ENCODE measurements around the gene NLRP9.

The NLRP9 gene

DNA sequence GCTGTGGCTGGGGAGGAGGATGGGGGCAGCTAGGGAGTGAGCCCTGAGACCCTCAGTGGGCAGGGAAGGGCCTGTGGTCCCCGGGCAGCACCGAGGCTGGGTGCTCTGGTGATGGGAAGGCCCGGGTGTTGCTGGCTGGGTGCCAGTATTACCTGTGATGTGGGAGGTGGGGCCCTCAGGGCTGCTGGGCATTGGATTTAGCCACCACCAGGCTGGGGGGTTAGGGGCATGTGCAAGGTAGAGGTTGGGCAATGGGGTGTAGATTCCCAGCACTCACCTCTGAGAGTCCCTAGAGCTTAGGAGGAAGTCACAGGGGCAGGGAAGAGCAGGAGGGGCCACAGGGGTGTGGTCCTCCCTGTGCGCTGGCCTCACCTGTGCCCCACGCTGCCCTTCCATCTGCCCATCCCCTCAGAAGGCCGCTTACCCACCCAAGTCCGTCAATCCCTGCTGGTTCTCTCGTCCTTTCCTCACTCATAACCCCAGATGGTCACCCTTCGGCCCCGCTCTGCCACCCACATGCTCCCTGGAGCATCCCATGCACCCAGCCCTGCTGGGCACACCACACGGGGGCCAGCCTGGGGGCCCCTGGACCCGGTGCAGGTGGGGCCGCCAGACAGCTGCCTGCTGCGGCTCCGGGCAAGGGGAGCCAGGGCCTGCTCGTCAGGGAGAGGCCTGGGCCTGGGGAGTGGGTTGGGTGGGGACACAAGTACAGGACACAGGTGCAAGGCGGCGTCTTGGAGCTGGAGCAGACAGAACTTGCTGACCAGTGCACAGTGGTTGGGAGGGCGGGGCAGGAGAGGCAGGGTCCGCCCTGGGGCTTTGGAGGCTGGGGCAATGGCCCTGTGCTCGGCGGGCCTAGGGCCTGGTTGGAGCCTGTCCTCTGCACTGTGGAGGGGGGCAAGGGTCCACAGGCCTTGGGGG lies 50.7 kb downstream of the NLRP9 start:
- DNase-seq (ENCODE audit: low spot score): no peak

- DNase-seq (ENCODE audit: low spot score): no peak
Observed at GRCh38 chr19:55686311-55687050, 51.7 kb downstream of the NLRP9 start.

DNA sequence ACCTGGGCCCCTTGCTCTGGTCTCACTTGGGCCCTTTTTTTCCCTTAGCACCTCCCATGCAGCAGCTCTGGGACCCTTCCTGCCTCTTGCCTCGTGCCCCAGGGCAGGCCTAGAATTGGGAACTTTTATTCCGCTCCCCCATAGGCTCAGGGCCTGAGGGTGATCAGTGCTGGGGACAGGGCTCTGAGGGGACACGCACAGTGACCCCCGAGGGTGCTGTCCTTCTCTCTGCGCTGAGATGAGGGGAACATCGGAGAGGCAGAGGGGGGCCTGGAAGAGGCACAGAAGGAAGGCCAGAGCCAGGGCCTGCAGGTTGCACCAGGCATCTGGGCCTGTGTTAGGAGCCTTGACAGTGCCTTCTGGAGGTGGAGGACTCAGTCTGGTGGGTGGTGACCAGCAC lies 52.4 kb downstream of the NLRP9 start:
- DNase-seq (ENCODE audit: low spot score): no peak

DNA sequence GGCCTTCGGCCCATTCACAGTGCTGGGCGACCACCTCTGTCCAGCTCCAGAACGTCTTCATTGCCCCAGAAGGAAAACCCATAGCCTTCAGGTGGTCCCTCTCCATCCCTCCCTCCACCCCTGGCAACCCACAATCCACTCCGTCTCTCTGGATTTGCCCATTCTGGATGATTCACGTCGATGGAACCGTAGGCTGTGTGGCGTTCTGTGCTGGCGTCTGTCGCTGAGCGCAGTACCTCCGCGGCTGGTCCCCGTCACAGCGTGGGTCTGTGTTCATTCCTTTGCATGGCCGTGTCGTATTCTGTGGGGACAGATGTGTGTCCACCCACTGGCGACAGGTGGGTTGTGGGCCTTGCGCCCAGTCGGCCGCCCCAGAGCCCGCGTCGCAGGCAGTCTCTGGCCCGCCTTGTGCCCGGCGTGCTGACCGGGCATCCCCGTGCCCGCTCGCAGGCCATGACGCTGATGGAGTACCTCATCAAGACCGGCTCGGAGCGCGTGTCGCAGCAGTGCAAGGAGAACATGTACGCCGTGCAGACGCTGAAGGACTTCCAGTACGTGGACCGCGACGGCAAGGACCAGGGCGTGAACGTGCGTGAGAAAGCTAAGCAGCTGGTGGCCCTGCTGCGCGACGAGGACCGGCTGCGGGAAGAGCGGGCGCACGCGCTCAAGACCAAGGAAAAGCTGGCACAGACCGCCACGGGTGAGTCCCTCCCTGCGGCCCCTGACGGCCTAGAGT lies 53.1 kb downstream of the NLRP9 start:
- no peak for DNase-seq (ENCODE audit: low spot score)

DNA sequence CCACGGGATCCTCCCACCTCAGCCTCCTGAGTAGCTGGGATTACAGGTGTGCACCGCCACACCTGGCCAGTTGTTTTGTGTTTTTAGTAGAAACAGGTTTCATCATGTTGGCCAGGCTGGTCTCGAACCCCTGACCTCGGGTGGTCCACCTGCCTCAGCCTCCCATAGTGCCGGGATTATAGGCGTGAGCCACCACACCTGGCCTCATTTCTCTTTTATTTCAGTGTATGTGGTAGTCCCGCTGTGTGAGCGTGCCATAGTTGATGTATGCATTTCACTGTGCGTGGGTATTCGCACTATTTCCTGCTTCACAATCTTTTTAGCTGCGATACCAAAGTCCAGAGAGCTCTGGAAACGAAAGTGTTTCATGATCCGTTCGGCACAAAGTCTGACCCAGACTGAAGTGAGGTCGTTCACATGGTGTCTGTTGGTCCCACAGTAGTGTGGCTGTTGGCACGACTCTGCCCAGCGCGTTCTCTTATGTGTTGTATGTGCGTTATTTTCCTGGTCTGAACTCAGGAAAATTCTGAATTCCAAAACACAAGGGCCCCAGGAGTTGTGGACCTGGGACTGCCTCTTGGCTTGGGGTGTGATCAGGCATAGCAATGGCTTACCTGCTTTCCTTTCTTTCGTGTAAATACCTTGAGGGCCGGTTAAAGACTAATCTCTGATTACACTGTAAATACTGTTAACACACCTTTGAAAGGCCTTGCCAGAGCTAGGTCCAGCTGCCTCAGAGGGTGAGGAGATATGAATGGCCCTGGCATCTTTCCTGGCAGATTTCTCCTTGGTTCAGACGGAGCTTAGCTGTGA lies 54.5 kb downstream of the NLRP9 start:
- DNase-seq (ENCODE audit: low spot score): no peak

GRCh38 chr19:55681131-55682092 lies 56.8 kb downstream of the NLRP9 start:
- DNase-seq (ENCODE audit: low spot score): no peak

DNA sequence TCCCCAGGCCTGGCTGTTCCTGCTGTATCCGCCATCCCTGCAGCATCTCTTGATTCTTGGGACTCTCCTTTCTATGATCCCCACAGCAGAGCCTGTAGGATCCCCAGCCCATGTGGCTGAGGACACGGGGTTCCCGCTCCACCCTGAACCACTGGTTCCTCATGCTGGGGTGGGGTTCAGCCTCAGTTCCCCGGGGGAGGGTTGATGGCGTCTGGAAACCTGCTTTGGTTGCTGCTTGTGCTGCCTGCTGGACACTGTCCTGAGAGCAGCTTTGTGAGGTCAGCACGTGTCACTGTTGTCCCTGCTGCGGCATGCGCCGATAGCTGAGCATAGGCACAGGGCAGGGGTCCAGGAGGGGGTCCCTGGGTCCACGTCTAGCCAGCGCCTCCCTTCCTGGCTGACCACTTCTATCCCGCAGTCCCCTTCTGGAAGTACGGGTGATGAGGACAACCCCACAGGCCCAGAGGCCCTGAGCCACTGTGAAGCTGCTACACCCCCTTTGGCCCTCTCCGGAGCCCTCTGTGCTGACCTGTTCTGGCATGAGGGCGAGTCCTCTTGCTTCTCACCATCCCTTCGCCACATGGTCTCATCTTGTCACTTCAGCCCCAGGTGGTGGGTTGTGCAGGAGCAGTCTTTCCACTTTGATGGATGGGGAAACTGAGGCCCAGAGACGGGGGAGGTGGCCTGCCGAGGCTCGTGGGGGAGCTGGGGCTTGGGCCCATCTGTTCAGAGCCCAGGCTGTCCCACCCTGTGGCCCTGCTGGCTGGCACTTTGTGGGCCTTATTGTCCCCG lies 57.7 kb downstream of the NLRP9 start:
- no peak for DNase-seq (ENCODE audit: low spot score)

DNA sequence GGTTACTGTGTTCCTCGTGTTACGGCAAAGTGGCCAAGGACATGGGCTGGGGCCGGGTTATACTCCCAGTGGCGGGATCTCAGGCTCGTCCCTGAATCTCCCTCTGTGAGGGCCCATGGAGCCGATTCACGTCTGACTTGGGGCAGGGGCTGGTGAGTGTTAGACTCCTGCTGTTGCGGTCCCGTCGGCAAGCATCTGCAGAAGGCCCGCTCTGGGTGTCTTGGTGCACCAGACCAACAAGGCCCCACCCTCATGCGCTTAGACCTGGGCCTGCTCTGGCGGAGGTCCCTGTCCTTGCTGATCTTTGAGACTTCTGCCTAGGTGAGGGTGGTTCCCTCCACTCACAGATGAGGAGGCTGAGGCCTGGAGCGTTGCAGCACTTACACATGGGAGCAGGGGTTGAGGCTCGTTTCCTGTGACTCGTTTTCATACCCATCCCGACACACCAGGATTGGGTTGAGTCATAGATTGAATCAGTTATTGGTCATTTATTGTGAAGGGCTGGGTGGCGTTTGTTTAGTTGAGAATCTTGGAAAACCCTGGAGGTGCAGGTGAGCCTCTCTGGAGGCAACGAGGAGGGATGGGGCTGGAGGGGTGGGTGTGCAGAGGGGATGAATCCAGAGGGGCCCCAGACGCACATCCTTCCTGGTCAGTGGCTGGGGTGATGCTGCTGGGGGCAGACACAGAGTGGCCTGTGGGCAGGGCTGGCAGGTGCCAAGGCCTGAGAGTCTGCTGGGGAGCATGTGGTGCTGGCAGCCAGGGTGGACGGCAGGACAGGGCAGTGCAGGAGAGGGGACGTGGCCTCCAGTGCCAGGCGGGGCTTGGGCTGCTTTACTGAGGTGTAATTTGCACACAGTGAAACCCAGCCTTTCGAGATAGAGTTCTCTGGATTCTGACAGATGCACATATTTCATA lies 58.6 kb downstream of the NLRP9 start:
- DNase-seq (ENCODE audit: low spot score): peak; percentile 51

DNA sequence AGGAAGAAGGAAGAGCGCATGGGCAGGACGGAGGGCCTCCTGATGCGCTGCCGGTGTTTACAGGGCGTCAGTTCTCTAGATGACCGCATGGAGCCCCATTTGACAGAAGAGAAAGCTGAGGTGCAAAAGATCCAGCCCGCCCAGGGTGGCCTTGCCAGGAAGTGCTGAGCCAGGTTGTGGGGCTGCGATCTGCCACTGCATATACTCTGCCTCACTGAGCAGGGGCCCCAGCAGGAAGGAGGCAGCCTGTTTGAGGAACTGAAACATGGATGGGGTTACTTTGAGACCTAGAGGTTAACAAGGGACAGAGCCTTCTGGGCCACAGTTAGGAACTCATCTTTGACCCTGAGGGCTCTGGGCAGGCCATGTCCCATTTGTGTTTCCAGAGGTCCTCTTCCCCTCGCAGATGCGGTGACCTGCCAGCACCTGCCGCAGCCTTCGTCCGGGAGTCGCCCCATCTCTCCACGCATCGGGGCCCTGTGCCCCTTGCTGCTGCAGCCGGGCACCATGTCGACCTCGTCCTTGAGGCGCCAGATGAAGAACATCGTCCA lies 60.0 kb downstream of the NLRP9 start:
- no peak for DNase-seq (ENCODE audit: low spot score)

- no peak for DNase-seq (ENCODE audit: low spot score)
Observed at GRCh38 chr19:55677572-55678028, 60.6 kb downstream of the NLRP9 start.

GRCh38 chr19:55676889-55677505 lies 61.2 kb downstream of the NLRP9 start:
- no peak for DNase-seq (ENCODE audit: low spot score)

DNA sequence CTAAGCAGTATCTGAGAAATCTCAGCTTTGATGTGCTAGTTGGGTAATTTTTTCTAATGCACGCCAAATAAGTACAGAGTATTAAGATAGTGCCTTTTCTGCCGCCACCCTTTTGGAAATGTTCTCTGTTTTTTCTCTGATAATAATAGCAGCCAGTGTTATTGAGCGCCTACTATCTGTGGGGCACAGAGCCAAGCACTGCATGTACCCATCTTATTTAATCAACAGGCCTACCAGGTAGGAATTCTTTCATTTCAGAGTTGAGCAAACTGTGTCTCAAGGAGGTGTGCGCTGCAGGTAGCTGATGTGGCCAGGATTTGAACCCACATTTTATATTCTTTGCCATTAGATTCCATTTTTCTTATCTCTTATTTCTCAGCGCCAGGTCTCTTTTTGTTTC lies 61.8 kb downstream of the NLRP9 start:
- DNase-seq (ENCODE audit: low spot score): no peak

DNA sequence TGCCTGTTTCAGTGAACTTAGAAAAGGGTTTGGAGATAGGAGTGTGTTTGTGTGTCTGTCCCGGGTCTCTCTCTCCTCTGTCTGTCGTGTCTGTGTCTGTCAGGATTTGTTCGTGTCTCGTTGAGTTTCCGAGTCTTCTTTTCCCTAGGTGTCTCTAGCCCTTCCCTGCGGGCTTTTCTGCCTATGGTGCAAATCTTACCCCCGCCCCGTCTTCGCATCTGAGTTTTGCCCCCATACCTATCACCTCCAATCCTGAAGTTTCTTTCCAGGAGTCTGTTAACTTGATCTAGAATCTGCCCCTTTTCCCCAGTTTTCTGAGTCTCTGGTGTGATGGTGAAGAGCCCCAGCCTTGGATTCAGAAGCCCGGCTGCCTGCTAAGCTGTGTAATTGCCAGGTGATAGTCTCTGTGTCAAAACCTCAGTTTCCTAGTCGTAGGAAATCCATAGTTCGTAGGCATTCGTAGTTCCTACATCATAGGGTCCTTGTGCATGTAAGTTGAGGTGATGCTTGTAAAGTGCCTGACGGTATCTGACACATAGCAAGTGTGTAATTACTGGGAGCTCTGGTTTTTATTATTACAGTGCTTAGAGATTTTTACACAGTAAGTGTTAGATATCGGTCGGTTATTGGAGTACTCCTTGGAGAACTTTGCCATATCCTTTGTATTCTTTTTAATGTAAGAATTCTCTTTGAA lies 62.4 kb downstream of the NLRP9 start:
- DNase-seq (ENCODE audit: low spot score): no peak

DNA sequence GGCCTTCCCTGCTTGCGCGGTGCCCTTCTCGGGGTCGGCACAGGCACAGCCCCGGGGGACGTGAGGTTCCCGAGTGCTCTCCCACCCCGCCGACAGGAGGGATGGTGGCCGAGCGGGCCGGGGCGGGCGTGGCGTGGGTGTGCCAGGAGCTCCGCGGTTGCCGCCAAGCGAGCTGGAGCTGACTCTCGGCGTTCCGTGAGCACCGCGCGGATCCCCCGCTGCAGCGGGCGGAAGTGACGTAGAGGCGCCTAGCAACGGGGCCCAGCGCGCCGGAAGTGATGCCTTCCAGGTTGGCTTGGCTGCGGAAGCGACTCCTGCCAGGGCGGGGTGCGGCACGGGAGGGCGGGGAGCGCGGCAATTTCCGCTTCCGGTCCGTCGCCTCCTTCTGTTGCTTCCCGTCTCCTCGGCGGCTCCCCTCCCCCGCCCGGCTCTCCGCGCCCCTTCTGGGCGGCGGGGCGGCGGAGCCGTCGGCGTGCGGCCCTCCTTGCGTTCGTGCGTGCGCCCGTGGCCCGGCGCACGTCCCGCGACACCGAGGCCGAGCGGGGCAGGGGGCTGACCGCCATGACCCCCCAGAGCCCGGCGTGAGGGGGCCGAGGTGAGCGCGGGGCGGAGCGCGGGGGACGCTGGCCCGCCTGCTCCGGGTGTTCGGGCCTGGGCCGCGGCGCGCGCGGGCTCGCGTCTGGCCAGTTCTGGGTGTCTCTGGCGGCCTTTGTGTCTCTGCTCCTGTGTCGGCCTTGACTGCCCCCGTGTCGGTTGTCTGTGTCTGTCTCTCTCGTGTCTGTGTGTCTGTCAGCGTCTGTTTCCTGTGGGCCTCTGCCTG lies 63.2 kb downstream of the NLRP9 start, which contains the start of gene EPN1:
TSS of gene EPN1 (plus strand) at position 386 of the 820 bp plus-strand sequence. CDS start 3,402 bp downstream, outside the sequence.
- peak; percentile 98 for DNase-seq (ENCODE audit: low spot score)

- DNase-seq (ENCODE audit: low spot score): no peak
Observed at GRCh38 chr19:55674459-55674840, 63.8 kb downstream of the NLRP9 start.

- no peak for DNase-seq (ENCODE audit: low spot score)
Observed at GRCh38 chr19:55673889-55674288, 64.3 kb downstream of the NLRP9 start.
